Measurements from ENCODE around the gene IPCEF1. TPM values are rescaled to one million over a fixed set of nuclear protein-coding genes. Genes with fewer than 3 reads are reported as not detected.

IPCEF1 gene
- total and polyA plus RNA-seq, 2 of the 8 experiments (the other 6 are each of a cell fraction or from before 2014, with no cell fraction given), result 0.41 to 0.78 TPM

DNA sequence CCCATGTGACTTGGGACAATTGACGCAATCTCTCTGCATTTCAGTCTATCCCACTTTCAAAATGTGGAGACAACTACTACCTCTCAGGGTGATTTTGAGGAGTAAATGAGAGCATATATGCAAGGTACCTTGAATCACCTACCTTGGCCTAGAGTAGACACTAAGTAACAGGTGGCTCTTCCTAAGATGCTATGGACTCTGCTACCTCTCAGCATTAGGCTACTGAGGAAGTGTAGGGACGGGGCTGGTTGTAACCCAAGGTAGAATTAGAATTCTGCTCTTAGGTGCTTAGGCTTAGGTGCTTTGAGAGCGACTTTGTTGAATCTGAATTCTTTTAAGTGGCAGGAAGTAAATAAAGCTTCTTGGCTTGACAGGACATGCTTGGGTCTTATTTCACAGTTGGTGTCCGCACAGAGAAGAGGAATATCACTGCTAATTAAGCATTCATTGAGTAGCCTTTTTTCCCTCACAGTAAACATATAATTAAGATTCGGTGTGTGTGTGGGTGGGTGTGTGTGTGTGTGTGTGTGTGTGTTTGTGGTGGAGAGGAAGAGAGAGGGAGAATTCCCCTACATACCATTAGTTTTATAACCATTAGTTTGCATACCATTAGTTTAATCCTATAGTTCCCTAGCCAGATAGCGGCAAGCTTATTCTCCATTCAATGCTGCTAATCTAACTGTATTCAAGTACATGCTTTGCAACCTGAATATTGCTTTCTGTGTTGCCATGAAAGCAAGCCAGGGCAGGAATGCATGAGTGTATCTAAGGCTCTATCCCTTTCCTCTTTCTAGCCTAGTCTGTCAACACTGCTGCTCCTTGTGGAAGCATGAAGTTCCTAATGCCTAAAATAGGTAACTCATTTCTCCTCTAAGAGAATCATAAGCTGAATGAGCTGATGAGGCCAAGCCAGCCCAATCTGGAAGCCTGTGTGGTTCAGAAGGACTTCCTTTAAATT, 112.5 kb downstream of the IPCEF1 start:
- FAIRE-seq, result no peak
- Histone ChIP-seq H4K20me1 (replicated peaks in 1 of 2; ENCODE audit: control insufficient read depth in 1 of 2, insufficient read depth in 2 of 2, low read length in 2 of 2) (no peaks in the 10 kb centered on the region), H2BK20ac (ENCODE audit: low read length) (no peak overlapping the region), H2BK12ac (ENCODE audit: low read depth, low read length) (no peak overlapping the region), H3K79me2 (ENCODE audit: control insufficient read depth in 1 of 2, insufficient read depth in 2 of 2, low read length in 2 of 2) (no peaks in the 10 kb centered on the region), H3K27ac (ENCODE audit: low read depth, low read length) (no peak overlapping the region), H4K8ac (ENCODE audit: extremely low read depth, insufficient read depth, low read length) (no peak overlapping the region), H3K4ac (replicated peaks; ENCODE audit: insufficient read length, low read depth, low read length) (no peak overlapping the region), H2BK120ac (replicated peaks; ENCODE audit: low read depth, low read length) (no peak overlapping the region), H3K56ac (replicated peaks; ENCODE audit: insufficient read length, low read depth, low read length) (no peak overlapping the region), H3K9me3 (ENCODE audit: insufficient read depth in 2 of 2, low read depth in 1 of 2, low read length in 1 of 2) (no peaks in the 10 kb centered on the region), H4K91ac (replicated peaks; ENCODE audit: insufficient read length, low read length) (peak overlapping the region; percentile 15), H2BK5ac (ENCODE audit: low read depth, low read length) (no peak overlapping the region), H3K4me1 (replicated peaks in 1 of 4; ENCODE audit: control insufficient read depth in 3 of 4, insufficient read depth in 4 of 4, low read length in 3 of 4) (peaks cover 1 to 19% (median 12%) of the 10 kb centered on the region in 4 experiments; a peak in 5 of 7 replicates), H4K5ac (ENCODE audit: insufficient read length, low read depth, low read length) (no peak overlapping the region), H3K23me2 (ENCODE audit: low read depth, low read length) (no peaks in the 10 kb centered on the region; the same call in 1 of the 2 replicates), H3K23ac (ENCODE audit: insufficient read length) (no peak overlapping the region), H3K18ac (ENCODE audit: extremely low read depth, low read length) (no peak overlapping the region), H3K36me3 (ENCODE audit: control insufficient read depth in 2 of 4, insufficient read depth in 4 of 4, low read length in 3 of 4) (no peaks in the 10 kb centered on the region), H2BK15ac (ENCODE audit: low read length) (no peak overlapping the region), H3K4me3 (ENCODE audit: extremely low read depth in 1 of 4, insufficient read depth in 2 of 4, low read depth in 3 of 4, low read length in 4 of 4) (no peak overlapping the region), H3K14ac (ENCODE audit: insufficient read length) (no peak overlapping the region), H3K4me2 (ENCODE audit: insufficient read depth in 1 of 2, low read depth in 2 of 2, low read length in 2 of 2) (no peak overlapping the region), H3K9ac (replicated peaks in 1 of 4; ENCODE audit: extremely low read depth in 1 of 4, low read depth in 3 of 4, low read length in 3 of 4) (no peak overlapping the region), H3K27me3 (replicated peaks in 1 of 4; ENCODE audit: control insufficient read depth in 3 of 4, extremely low read depth in 1 of 4, insufficient read depth in 3 of 4, low read length in 3 of 4) (no peaks in the 10 kb centered on the region), H2AK5ac (ENCODE audit: low read depth, low read length) (no peak overlapping the region), H3K79me1 (ENCODE audit: low read depth, low read length) (no peaks in the 10 kb centered on the region), H2AFZ (ENCODE audit: low read length) (no peak overlapping the region)
- DNase-seq (ENCODE audit: low read depth in 1 of 2, low spot score in 2 of 2), result no peak
- POLR2A ChIA-PET (ENCODE audit: partially characterized antibody), result no interaction called here
- CTCF ChIA-PET (ENCODE audit: partially characterized antibody), result interaction anchor here (1.7 kb wide), 1 partner anchor 33 kb away, joined by 5 read pairs; no protein-coding TSS in a partner anchor
- TF ChIP-seq MAFK (IDR thresholded peaks at IDR 0.05; ENCODE audit: low read depth, low read length), result no peak
- TF ChIP-seq RNF2 (IDR thresholded peaks at IDR 0.05; ENCODE audit: borderline replicate concordance, low read depth, low read length, missing control alignments, poor library complexity, severe bottlenecking), result no peak
- TF ChIP-seq GTF2F1 (IDR thresholded peaks at IDR 0.05; ENCODE audit: borderline replicate concordance, low read depth, low read length), result no peak
- TF ChIP-seq, protein P1, sequence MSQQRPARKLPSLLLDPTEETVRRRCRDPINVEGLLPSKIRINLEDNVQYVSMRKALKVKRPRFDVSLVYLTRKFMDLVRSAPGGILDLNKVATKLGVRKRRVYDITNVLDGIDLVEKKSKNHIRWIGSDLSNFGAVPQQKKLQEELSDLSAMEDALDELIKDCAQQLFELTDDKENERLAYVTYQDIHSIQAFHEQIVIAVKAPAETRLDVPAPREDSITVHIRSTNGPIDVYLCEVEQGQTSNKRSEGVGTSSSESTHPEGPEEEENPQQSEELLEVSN (IDR thresholded peaks at IDR 0.05), result no peak
- TF ChIP-seq TEAD4 (IDR thresholded peaks at IDR 0.05; ENCODE audit: low read depth, low read length), result no peak
- no peak for TF ChIP-seq ZNF274 (IDR thresholded peaks at IDR 0.05; ENCODE audit: borderline replicate concordance, extremely low read depth, low read length)
- 71% methylated on average over 6 of the region's 6 CpGs; no CpG with 5 or more reads in 1 of the 2 experiments for whole genome bisulfite sequencing, 2 experiments (ENCODE audit: extremely low coverage in 1 of 2, insufficient coverage in 1 of 2, insufficient read length in 1 of 2, insufficient replicate concordance in 2 of 2, low coverage in 1 of 2, low lambda C conversion rate in 2 of 2, missing lambda C conversion rate in 1 of 2)
